BJ (cell line): ENCODE data around the gene NPAS2. TPM values are rescaled to one million over a fixed set of nuclear protein-coding genes. Genes with fewer than 3 reads are reported as not detected.

Experiments used
- CTCF ChIA-PET: fragments of 350-600 bp; formaldehyde crosslinking; extraction: SDS; loops from one replicate; lab custom pipeline; 2021; ENCODE audit warnings: antibody characterized with exemption, inconsistent platforms; lab: Yijun Ruan, JAX
- POLR2A ChIA-PET: fragments of 300-600 bp; sonication (Branson Sonifier 250); formaldehyde crosslinking; extraction: SDS; loops from one replicate; lab custom pipeline; 2021; ENCODE audit warnings: antibody characterized with exemption; lab: Charles Lee
- DNase-seq: peaks from one replicate; pipeline ENCODE4 v3.0.0-alpha.2; 2011; ENCODE audit warnings: low read depth
- H3K27me3 ChIP-seq: 2 replicates; pipeline ENCODE4 v1.6.0; 2011; ENCODE audit warnings: low read length; ENCODE audit not compliant: control insufficient read depth, insufficient read depth
- H3K36me3 ChIP-seq: 2 replicates; pipeline ENCODE4 v1.5.1; 2011; ENCODE audit warnings: low read length; ENCODE audit not compliant: control insufficient read depth, insufficient read depth
- H3K4me3 ChIP-seq: 2 replicates; pipeline ENCODE4 v1.5.1; 2011; ENCODE audit warnings: low read depth, mild to moderate bottlenecking, control low read depth, low read length
- polyA plus RNA-seq: library from polyadenylated mRNA; depleted of rRNA; stranded (reverse); fragments of >200 nt; gene quantifications from 2 replicates; pipeline ENCODE4 v1.2.3, GENCODE V29; 2011
- TF ChIP-seq, protein P1 (sequence below): IDR thresholded peaks from 2 replicates; pipeline ENCODE4 v1.5.1; 2011; ENCODE audit warnings: low read depth, mild to moderate bottlenecking, control low read depth, inconsistent platforms, low read length, moderate library complexity; ENCODE audit not compliant: insufficient read depth

NPAS2 gene
- polyA plus RNA-seq, 1 experiment: 13.1 TPM

DNA sequence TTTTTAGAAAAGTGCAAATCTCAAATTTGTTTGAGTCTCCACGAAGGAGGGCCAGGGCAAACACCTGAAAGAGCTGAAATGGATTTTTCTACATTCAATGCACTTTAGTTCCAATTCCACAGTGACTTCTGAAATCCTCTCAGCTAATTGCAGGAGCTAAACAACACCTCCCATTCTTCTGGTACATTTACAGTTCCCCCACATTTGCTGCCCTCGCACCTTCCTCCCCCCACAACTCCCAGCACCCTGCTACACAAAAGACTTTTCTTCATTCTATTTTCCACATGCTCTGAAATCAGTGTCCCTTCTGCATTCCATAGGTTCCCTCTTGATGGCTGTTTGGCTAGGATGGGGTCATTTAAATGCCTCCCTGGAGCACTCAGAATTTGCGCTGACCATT is 5.9 kb upstream of the NPAS2 start:
- ChIA-PET POLR2A (no interaction called here), CTCF (interaction anchor here (1.1 to 1.7 kb wide), 3 partner anchors 10 to 84 kb away, joined by 3 to 4 read pairs (median 3); no protein-coding TSS in a partner anchor)
- DNase-seq: no peak
- Histone ChIP-seq H3K36me3 (no peaks in the 10 kb centered on the region), H3K4me3 (no peak overlapping the region), H3K27me3 (0 out of 2 replicates have a peak, but pooled peaks cover 1% of the 10 kb centered on the region)
- TF ChIP-seq, protein P1, sequence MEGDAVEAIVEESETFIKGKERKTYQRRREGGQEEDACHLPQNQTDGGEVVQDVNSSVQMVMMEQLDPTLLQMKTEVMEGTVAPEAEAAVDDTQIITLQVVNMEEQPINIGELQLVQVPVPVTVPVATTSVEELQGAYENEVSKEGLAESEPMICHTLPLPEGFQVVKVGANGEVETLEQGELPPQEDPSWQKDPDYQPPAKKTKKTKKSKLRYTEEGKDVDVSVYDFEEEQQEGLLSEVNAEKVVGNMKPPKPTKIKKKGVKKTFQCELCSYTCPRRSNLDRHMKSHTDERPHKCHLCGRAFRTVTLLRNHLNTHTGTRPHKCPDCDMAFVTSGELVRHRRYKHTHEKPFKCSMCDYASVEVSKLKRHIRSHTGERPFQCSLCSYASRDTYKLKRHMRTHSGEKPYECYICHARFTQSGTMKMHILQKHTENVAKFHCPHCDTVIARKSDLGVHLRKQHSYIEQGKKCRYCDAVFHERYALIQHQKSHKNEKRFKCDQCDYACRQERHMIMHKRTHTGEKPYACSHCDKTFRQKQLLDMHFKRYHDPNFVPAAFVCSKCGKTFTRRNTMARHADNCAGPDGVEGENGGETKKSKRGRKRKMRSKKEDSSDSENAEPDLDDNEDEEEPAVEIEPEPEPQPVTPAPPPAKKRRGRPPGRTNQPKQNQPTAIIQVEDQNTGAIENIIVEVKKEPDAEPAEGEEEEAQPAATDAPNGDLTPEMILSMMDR: no peak

DNA sequence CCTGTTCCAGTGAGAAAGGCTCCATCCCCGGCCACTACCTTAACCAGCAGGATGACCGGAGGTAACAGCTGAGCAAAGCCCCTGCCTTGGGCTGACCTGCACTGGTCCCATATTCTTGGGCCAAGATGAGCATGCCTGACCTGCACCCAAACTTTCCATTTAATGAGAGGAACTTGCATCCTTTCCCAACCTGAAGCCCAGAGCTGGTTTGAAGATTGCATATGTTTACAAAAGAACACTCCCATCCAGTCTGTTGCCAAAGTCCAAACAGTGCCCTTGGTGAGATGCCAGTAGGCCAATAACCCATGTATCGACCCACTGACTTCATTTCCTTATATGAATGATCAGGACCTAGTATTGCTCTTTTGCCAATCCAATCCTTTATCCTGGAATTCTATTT is 5.5 kb upstream of the NPAS2 start:
- POLR2A ChIA-PET: no interaction called here

GRCh38 chr2:100817388-100817985 is 2.5 kb upstream of the NPAS2 start:
- Histone ChIP-seq H3K27me3 (no peaks in the 10 kb centered on the region), H3K36me3 (no peaks in the 10 kb centered on the region), H3K4me3 (no peak overlapping the region)
- DNase-seq: no peak
- CTCF ChIA-PET: interaction anchor here (0.6 to 2.0 kb wide), 5 partner anchors 11 to 122 kb away, joined by 3 to 6 read pairs (median 3); no protein-coding TSS in a partner anchor
- TF ChIP-seq, protein P1: no peak
- POLR2A ChIA-PET: no interaction called here

More for the DNA sequence above, 5.5 kb upstream of the NPAS2 start:
- no peak for DNase-seq
- Histone ChIP-seq H3K4me3 (no peak overlapping the region), H3K36me3 (no peaks in the 10 kb centered on the region), H3K27me3 (0 out of 2 replicates have a peak, but pooled peaks cover 1% of the 10 kb centered on the region)
- TF ChIP-seq, protein P1: no peak
- CTCF ChIA-PET: interaction anchor here (1.4 to 1.7 kb wide), 2 partner anchors 9 to 84 kb away, joined by 3 to 4 read pairs; no protein-coding TSS in a partner anchor

- TF ChIP-seq, protein P1: no peak
- DNase-seq: no peak
- CTCF ChIA-PET: interaction anchor here (0.6 to 2.0 kb wide), 7 partner anchors 11 to 121 kb away, joined by 3 to 6 read pairs (median 3); no protein-coding TSS in a partner anchor
- Histone ChIP-seq H3K4me3 (peak overlapping the region; percentile 57), H3K27me3 (no peaks in the 10 kb centered on the region), H3K36me3 (no peaks in the 10 kb centered on the region)
- POLR2A ChIA-PET: no interaction called here
Observed at GRCh38 chr2:100818003-100818605, 1.8 kb upstream of the NPAS2 start.

DNA sequence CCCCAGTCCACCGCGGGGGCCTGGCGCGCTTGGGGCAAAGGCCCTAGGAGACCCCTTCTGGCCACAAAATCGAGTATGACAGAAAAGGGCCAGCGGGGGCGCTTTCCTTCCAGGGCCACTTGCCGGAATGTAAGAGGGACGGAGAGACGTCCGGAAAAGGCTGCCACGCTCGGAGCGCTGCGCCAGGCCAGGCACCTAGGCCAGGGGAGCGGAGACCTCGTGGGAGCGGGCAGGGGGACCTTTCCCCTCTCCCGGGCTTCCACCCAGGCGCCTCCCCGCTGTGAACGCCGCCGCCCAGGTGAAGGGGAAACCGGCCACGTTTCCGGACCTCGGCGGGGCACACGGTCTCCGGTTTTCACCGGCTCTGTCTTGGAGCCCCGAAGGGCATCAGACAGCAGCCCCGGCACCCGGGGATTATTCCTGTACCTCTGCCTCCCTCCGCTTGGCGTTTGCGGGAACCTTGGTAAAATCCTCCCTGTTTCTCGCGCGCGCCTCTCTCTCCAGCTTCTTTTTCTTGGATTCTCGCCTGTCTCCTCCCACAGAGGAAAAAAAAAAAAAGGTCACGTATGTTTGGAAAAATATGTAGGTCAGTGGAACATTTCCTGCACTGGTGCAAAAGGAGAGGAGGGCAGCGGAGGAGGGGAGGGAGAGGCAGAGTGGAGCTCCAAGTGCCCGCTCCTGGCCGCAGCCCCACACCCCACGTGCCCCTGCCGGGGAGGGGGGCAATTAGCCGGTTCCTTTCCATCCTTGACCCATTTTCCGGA is 1.2 kb upstream of the NPAS2 start:
- ChIA-PET POLR2A (interaction anchor here (0.6 kb wide), 1 partner anchor 751 kb away, joined by 5 read pairs; no protein-coding TSS in a partner anchor), CTCF (interaction anchor here (0.6 to 2.0 kb wide), 8 partner anchors 12 to 89 kb away, joined by 3 to 6 read pairs (median 3); no protein-coding TSS in a partner anchor)
- TF ChIP-seq, protein P1: peak; percentile 47
- Histone ChIP-seq H3K4me3 (peak overlapping the region; percentile 57), H3K36me3 (no peaks in the 10 kb centered on the region), H3K27me3 (no peaks in the 10 kb centered on the region)
- no peak for DNase-seq
